Skeletal muscle tissue (tissue), 4 donors: ENCODE data around the gene KIF26B. TPM values are rescaled to one million over a fixed set of nuclear protein-coding genes. Genes with fewer than 3 reads are reported as not detected.

Experiments used
- H3K27ac ChIP-seq: one replicate; pipeline ENCODE4 v1.7.0; 2013; ENCODE audit warnings: mild to moderate bottlenecking, low read depth, low read length, inconsistent platforms
- H3K27me3 ChIP-seq, 3 donors: one replicate each; pipeline ENCODE4 v1.7.0; 2013; ENCODE audit warnings: low read length in 3 of 3; ENCODE audit not compliant: control insufficient read depth in 3 of 3, insufficient read depth in 3 of 3
- H3K36me3 ChIP-seq, 3 donors: one replicate each; pipeline ENCODE4 v1.7.0; 2013; ENCODE audit warnings: low read length in 3 of 3; ENCODE audit not compliant: control insufficient read depth in 3 of 3, insufficient read depth in 3 of 3
- H3K4me1 ChIP-seq, 3 donors: one replicate each; pipeline ENCODE4 v1.7.0; 2013; ENCODE audit warnings: low read length in 3 of 3, mild to moderate bottlenecking in 3 of 3; ENCODE audit not compliant: control insufficient read depth in 3 of 3, insufficient read depth in 3 of 3
- H3K4me3 ChIP-seq, 3 donors: one replicate each; pipeline ENCODE4 v1.7.0; 2013; ENCODE audit warnings: low read length in 3 of 3
- H3K9ac ChIP-seq, 3 donors: one replicate each; pipeline ENCODE4 v1.7.0; 2013; ENCODE audit warnings: low read length in 3 of 3, mild to moderate bottlenecking in 3 of 3, moderate library complexity in 2 of 3, low read depth in 1 of 3
- H3K9me3 ChIP-seq, 3 donors: one replicate each; pipeline ENCODE4 v1.7.0; 2013; ENCODE audit warnings: low read length in 3 of 3; ENCODE audit not compliant: control insufficient read depth in 3 of 3
- total RNA-seq: library from RNA; depleted of rRNA; stranded (reverse); fragments of >200 nt; gene quantifications from one replicate; pipeline ENCODE4 v1.2.3, GENCODE V29; 2014
- donor health status: Osteomylitis.

KIF26B gene
- total RNA-seq, 1 donor from 2014 or later: 0.52 TPM

DNA sequence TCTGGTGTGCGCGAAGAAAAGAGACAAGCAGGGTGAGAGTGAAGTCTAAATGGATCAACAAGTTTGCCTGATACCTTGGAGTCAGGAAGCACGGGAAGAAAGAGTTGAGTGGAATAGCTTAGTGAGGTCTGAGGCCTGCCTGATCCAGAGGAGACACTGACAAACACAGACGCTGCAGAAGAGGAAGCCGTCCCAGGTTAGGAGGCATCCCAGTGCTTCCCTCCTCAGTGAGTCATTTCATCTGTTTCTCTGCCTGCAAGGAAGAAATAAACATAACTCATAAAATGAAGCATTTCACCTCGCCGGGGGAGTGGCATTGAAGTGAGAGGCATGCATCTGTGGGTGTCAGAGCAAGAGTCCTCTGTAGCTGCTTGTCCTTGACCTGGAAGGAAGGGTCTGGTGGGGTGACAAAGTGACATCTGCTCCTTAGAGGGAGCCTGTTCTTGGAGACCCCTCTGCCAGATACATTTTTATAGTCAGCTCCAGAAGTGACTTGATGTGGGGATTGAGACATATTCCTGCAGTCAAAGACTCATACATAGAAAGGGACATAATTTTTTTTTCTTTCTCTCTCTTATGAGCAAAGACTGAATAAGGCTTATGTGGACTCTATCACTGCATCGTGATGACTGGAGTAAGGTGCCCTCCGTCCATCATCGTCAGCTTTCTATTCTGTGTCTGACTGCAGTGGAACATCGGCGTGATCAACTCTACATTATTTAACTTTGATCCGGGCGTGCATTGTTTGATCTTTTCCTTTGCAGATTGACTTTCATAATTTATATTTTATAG lies 256.7 kb downstream of the KIF26B start:
- H3K9me3 ChIP-seq: no peaks in the 10 kb centered on the region
- no peaks in the 10 kb centered on the region for H3K36me3 ChIP-seq
- no peak overlapping the region for H3K27ac ChIP-seq
- H3K4me1 ChIP-seq: no peaks in the 10 kb centered on the region
- no peak overlapping the region for H3K9ac ChIP-seq
- H3K4me3 ChIP-seq: no peak overlapping the region
- peaks cover 0 to 8% (median 3%) of the 10 kb centered on the region in 3 donors for H3K27me3 ChIP-seq

DNA sequence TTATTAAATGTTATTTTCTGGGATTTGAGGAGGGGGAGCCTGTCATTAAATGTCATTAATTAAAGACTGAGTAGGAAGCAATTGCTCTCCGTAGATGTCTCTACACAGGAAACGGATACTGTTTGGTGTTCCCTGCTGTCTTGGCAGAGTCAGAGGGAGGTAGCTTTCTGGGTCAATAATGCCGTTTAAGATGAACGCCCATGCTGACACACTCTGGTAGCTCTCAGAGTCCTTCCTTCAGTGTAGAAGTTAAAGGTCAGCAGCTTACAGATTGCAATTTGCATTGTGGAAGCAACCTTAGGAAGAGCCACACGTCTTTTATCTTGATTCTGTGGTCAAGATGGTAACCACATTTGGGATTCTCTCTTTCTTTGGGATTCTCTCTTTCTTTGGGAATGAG lies 257.5 kb downstream of the KIF26B start:
- no peak overlapping the region for H3K4me3 ChIP-seq
- H3K27ac ChIP-seq: no peak overlapping the region
- H3K27me3 ChIP-seq: peaks cover 0 to 12% (median 10%) of the 10 kb centered on the region in 3 donors
- no peak overlapping the region for H3K9ac ChIP-seq
- no peaks in the 10 kb centered on the region for H3K9me3 ChIP-seq
- no peaks in the 10 kb centered on the region for H3K4me1 ChIP-seq
- H3K36me3 ChIP-seq: no peaks in the 10 kb centered on the region

DNA sequence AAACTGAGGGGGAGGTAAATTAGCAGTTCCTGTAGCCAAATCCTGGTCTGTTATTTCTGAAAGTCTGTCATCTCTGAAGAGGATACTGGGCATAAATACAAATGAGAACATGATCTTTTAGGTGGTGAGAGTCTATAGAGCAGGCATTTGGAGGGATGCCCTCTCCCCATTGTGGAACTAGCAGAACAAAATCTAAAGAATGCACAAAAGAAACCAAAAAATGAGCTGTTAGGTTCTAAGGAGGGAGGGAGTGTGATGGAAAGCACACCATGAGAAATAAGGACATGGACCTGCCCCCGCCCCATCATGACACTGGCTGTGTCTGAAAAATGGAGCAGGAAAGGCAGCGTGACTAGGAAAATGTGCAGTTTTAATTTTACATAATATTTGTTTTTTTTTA lies 262.0 kb downstream of the KIF26B start:
- Histone ChIP-seq H3K27ac (no peak overlapping the region), H3K4me3 (no peak overlapping the region), H3K9me3 (no peaks in the 10 kb centered on the region), H3K4me1 (no peaks in the 10 kb centered on the region), H3K27me3 (peaks cover 0 to 26% (median 23%) of the 10 kb centered on the region in 3 donors), H3K36me3 (no peaks in the 10 kb centered on the region), H3K9ac (no peak overlapping the region)

DNA sequence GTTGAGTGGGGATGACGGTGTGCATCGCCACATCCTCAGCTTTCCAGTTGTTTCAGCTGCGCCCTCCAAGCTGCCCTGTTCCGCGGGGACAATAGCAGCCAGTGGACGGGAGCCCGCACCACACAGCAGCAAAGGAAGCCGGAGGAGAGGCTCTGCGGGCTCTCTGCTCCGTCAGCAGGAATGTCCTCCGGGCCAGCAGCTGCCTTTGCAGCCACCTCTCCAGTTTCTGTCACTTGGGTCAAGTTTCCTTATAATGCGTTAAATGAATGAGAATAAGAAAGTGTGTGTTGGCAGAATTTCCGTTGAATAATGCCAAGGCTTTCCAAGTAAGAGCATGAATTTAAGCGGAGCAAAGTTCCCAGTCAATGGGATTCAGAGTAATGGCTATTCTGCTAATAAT lies 263.3 kb downstream of the KIF26B start:
- Histone ChIP-seq H3K9ac (no peak overlapping the region), H3K27me3 (peaks cover 0 to 26% (median 26%) of the 10 kb centered on the region in 3 donors), H3K4me1 (no peaks in the 10 kb centered on the region)

DNA sequence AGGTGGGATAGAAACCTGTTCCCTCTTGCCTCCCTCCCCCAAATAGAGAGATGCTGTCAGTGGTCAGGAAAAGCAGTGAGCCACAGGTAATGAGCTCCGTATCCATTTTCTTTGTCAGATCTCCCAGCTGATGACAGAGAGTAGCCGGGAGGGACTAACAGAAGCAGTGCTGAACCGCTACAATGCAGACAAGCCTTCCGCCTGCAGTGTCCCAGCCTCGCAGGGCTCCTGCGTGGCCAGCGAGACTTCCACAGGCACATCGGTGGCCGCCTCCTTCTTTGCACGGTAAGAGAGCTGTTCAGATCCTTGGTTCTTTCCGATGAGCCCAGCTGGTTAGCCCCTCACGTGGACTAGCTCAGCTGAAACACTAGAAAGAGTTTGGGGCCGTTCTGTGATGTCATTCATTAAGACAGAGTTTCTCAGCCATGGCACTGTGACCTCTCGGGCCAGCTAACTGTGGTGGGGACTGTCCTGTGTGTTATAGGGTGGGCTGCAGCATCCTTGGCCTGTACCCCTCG lies 264.7 kb downstream of the KIF26B start:
- Histone ChIP-seq H3K9me3 (no peaks in the 10 kb centered on the region), H3K4me3 (no peak overlapping the region), H3K4me1 (no peaks in the 10 kb centered on the region), H3K9ac (no peak overlapping the region), H3K27me3 (peaks cover 0 to 22% (median 22%) of the 10 kb centered on the region in 3 donors), H3K27ac (no peak overlapping the region), H3K36me3 (no peaks in the 10 kb centered on the region)

More for the DNA sequence above, 263.3 kb downstream of the KIF26B start:
- Histone ChIP-seq H3K4me3 (no peak overlapping the region), H3K36me3 (no peaks in the 10 kb centered on the region), H3K27ac (no peak overlapping the region), H3K9me3 (no peaks in the 10 kb centered on the region)

DNA sequence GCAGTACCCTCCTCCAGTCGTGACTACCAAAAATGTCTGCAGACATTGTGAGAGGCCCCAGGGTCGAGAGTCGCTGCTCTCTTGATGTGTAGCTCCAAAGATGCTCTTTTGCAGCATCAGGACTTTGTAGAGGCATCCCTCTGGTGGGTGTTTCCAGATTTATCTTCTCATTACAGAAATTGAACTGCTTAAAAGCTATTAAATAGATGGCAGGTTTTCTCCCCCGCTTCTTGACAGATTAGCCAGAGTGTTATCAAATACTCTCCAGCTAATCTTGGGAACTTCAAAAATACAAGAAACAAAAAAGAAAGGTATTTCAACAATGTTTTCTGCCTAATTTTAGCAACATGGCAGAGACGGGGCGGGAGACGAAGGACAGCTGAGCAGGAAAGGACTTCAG lies 265.2 kb downstream of the KIF26B start:
- H3K36me3 ChIP-seq: no peaks in the 10 kb centered on the region
- peaks cover 0 to 22% (median 20%) of the 10 kb centered on the region in 3 donors for H3K27me3 ChIP-seq
- H3K9me3 ChIP-seq: no peaks in the 10 kb centered on the region
- no peak overlapping the region for H3K27ac ChIP-seq
- no peak overlapping the region for H3K9ac ChIP-seq
- no peaks in the 10 kb centered on the region for H3K4me1 ChIP-seq
- H3K4me3 ChIP-seq: no peak overlapping the region

DNA sequence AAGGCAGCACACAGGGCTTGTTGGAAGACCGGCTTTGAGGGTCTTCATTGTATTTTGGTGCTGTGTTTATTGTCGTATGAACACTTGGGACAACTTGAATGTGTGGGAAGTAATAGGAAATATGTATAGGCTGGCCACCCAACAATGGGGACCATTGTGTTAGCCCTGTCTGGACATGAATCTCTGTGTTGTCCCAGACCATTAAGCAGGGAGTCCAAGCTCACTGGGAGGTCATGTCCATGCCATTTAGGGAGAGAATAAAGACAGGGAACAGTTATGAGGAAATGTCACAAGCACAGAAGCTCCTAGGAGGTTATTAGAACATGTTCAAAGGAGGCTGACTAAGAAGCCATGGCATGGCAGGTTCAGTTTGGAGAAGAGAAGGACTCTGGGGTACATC lies 266.1 kb downstream of the KIF26B start:
- Histone ChIP-seq H3K9me3 (no peaks in the 10 kb centered on the region), H3K4me1 (no peaks in the 10 kb centered on the region), H3K9ac (no peak overlapping the region), H3K4me3 (no peak overlapping the region), H3K27me3 (peaks cover 0 to 22% (median 20%) of the 10 kb centered on the region in 3 donors), H3K27ac (no peak overlapping the region), H3K36me3 (no peaks in the 10 kb centered on the region)

DNA sequence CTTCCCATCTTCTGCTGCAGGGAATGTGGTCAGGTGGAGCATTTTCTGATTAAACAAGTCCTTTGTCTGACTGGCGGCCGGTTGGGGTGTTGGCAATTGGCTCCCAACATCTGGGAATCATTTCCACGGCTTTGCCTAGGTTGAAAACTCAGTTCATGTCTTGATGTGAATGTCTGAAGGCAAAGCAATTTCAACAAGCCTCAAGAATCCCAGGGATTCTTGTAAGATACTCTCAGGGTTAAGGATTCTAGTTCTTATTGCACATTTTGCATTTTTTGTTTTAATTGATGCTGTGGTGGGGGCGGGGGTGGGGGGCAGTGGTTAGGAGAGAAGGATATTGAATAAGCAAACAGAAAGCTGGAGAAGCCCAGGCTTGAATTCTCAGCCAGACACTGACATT lies 273.9 kb downstream of the KIF26B start:
- Histone ChIP-seq H3K4me3 (no peak overlapping the region), H3K9ac (no peak overlapping the region), H3K9me3 (no peaks in the 10 kb centered on the region), H3K27me3 (no peaks in the 10 kb centered on the region), H3K27ac (no peak overlapping the region), H3K36me3 (no peaks in the 10 kb centered on the region), H3K4me1 (no peaks in the 10 kb centered on the region)

DNA sequence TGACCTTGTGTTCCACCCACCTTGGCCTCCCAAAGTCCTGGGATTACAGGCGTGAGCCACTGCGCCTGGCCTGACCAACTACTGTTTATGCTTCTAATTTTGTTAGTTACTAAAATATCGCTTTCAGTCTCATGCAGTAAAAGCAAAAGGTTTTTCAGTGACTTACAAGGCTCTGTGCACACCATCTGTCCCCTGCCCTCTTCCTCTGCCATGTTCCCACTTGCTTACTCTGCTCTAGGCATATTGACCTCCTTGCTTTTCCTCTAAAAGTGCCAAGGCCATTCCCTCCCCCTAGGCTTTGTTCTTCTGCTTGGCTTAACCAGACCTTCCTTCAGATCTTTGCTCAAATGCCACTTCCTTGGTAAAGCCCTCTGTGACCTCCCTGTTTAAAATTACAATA lies 276.9 kb downstream of the KIF26B start:
- Histone ChIP-seq H3K27me3 (peaks cover 0 to 6% (median 0%) of the 10 kb centered on the region in 3 donors), H3K4me3 (no peak overlapping the region), H3K4me1 (no peaks in the 10 kb centered on the region)

DNA sequence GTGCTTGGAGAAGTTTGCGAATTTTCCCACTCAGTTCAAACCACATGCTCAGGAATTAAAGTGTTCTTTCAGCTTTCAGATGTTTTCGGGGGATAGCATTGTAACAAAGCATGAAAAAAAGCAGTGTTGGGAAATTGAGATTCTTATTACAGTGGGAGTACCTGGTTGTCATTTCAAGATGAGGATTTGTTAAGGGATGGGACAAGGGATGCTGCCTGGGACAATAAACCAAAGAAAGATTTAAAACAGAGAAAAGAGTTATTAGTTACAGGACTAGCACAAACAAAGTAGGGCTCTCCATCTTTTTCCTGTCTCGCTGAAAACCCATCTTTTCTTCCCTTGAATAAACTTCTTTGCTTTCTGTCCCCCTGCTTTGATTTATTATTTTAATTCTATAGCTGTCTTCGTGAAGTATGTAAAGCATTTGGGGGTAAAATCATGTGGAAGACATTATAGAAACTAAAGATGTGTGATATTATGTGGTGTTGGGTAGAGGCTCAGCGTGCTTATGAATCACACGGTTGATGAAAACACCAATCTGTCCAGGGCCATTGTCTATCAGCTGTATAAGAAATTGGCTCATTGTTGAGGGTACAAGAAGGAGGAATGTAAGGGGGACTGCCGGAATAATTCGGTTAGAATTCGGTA lies 277.6 kb downstream of the KIF26B start:
- no peak overlapping the region for H3K4me3 ChIP-seq
- no peak overlapping the region for H3K9ac ChIP-seq
- H3K36me3 ChIP-seq: no peaks in the 10 kb centered on the region
- peaks cover 0 to 3% (median 0%) of the 10 kb centered on the region in 3 donors for H3K9me3 ChIP-seq
- H3K27me3 ChIP-seq: peaks cover 0 to 9% (median 3%) of the 10 kb centered on the region in 3 donors
- H3K27ac ChIP-seq: no peak overlapping the region
- no peaks in the 10 kb centered on the region for H3K4me1 ChIP-seq

More for the DNA sequence above, 276.9 kb downstream of the KIF26B start:
- no peaks in the 10 kb centered on the region for H3K36me3 ChIP-seq
- no peak overlapping the region for H3K9ac ChIP-seq
- H3K27ac ChIP-seq: no peak overlapping the region
- peaks cover 0 to 3% (median 0%) of the 10 kb centered on the region in 3 donors for H3K9me3 ChIP-seq
